AG10803 (cell line): ENCODE results near the gene C9orf153.
"Not testable (repeated sequence)": the region's sequence is repeated elsewhere in the genome, so short reads cannot be mapped to it uniquely, and the experiment has no call there.

Experiments used
- DNase-seq: peaks from one replicate; pipeline ENCODE4 v3.0.0; 2010; ENCODE audit warnings: low read depth
- H3K4me3 ChIP-seq: 2 replicates; pipeline ENCODE4 v1.5.1; 2011; ENCODE audit warnings: mild to moderate bottlenecking, low read length, control low read depth
- CTCF ChIP-seq: conservative IDR thresholded peaks from 2 replicates; pipeline ENCODE4 v1.5.1; 2011; ENCODE audit warnings: mild to moderate bottlenecking, low read length, control low read depth, inconsistent platforms

Gene C9orf153

GRCh38 chr9:86193088-86193487 lies 66.4 kb downstream of the C9orf153 start:
- no peak for TF ChIP-seq CTCF
- no peak for DNase-seq

GRCh38 chr9:86190700-86191099 lies 68.8 kb downstream of the C9orf153 start:
- not testable (repeated sequence) for DNase-seq, H3K4me3 ChIP-seq

More at GRCh38 chr9:86193088-86193487, 66.4 kb downstream of the C9orf153 start:
- no peak overlapping the region for H3K4me3 ChIP-seq

GRCh38 chr9:86187121-86187520 lies 72.3 kb downstream of the C9orf153 start:
- DNase-seq = no peak
- no peak overlapping the region for H3K4me3 ChIP-seq
- TF ChIP-seq CTCF = no peak

- no peak overlapping the region for H3K4me3 ChIP-seq
- TF ChIP-seq CTCF = no peak
- DNase-seq = no peak
These were observed 72.8 kb downstream of the C9orf153 start for GRCh38 chr9:86186696-86187095.

GRCh38 chr9:86185872-86186271 lies 73.6 kb downstream of the C9orf153 start:
- TF ChIP-seq CTCF = no peak
- no peak overlapping the region for H3K4me3 ChIP-seq
- DNase-seq = no peak

GRCh38 chr9:86184138-86184524 lies 75.3 kb downstream of the C9orf153 start:
- no peak for TF ChIP-seq CTCF
- no peak for DNase-seq

GRCh38 chr9:86183229-86184137 lies 76.0 kb downstream of the C9orf153 start:
- no peak for DNase-seq
- H3K4me3 ChIP-seq = no peak overlapping the region
- no peak for TF ChIP-seq CTCF

More at GRCh38 chr9:86184138-86184524, 75.3 kb downstream of the C9orf153 start:
- H3K4me3 ChIP-seq = no peak overlapping the region
